PC-3 (cell line): ENCODE results near the gene HTR1D.

Experiments used
- CTCF ChIP-seq: fragments of 300-600 bp; sonication (generic); conservative IDR thresholded peaks from 2 replicates; pipeline ENCODE4 v1.5.1; 2017; ENCODE audit warnings: antibody characterized with exemption, low read depth, mild to moderate bottlenecking, low read length
- EZH2 ChIP-seq: fragments of 300-600 bp; sonication (generic); IDR thresholded peaks from one replicate; pipeline ENCODE4 v1.6.1; 2017; ENCODE audit warnings: antibody characterized with exemption, mild to moderate bottlenecking, low read length; ENCODE audit not compliant: unreplicated experiment

GRCh38 chr1:23187637-23188036, 29.7 kb downstream of the HTR1D start:
- no peak for TF ChIP-seq CTCF
- no peak for TF ChIP-seq EZH2
